HUDEP-2 (cell line): Measurements from ENCODE around the gene FAM171A1.

Experiments
- DNase-seq, 76 experiments: peaks; one replicate each; lab custom pipeline; 2025; ENCODE audit not compliant: unreplicated experiment in 76 of 76; lab: John Stamatoyannopoulos, UW

Gene FAM171A1

DNA sequence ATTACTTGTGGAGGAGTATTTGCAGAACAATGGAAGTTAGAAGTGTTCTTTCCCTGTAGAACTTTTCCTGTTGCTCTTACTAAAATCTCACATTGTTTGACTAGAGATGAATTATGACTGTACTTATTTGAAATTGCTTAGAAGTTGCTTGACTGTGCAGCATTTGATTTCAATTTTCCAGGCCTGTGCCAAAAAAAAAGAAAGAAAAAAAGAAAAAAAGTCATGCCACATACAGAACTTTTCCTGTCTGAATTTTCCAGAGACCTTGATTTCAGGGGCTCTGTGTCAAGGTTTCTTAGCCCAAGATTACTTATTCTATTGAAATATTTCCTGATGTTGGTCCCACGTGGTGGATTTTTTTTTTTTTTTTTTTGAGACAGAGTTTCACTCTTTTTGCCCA is 3.5 kb upstream of the FAM171A1 start:
- no peak for DNase-seq

DNA sequence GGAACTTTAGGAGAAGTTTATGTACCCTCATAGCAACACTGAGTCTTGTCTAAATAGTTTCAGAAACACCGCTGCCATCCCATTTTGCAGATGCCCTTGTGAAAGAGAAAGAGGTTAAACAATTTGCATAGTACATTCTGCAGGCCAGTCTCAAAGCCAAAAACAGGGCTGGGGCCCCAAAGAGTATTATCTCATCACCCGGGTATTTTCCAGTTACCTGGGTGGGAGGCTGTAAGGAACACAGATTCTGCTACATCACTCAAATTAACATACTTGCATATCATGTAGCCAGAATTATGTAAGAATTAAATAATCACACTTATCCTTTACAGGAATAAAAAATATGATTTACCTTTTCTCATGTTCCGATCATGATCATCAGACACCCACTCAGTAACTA is 3.1 kb upstream of the FAM171A1 start:
- DNase-seq = no peak

DNA sequence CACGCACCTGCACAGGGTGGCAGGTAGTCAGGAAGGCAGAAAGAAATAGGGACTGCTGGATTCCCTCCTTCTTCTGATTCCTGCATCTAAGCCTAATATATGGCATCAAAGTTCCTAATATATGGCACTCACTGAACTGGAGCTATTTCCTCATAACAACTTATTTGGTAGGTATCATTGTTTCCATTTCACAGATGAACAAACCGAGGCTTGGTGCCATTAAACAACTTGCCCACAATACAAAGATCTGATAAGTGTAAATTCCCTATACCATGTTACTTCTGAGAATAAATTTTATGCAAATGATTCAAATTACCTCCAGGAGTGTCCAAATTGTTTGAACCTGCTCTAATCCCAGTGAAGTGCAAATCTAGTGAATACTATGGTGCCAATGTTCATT is 2.1 kb upstream of the FAM171A1 start:
- no peak for DNase-seq

DNA sequence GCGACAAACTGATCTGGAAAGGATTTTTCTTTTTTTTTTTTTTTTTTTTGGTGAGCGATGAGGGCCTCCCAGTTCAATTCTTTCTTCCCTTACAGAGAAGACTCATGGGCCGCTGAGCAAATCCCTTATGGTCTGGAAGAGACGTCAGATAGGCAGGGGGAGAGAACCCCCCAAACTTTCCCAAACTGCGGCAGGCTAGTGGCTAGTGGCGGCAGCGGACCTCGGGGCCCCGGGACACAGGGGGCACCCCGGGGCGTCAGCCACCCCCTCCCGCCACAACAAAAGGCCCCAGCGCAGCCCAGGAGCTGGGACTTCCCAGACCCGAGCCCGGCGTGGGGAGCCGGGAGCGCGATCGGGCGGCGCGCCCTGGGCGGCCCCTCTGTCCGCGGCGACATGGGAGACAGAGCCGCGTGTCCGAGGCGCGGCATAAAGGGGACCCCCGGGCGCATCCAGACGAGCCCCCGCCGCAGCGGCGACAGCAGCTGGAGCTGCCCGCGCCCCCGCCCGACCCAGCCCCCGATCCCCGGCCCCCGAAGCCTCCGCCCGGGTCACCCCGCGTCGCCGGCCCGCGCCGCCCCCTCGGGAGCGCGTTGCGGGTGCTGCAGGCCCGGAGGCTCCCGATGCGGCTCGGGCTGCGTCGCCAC is 755 bp downstream of the FAM171A1 start:
- DNase-seq = no peak

DNA sequence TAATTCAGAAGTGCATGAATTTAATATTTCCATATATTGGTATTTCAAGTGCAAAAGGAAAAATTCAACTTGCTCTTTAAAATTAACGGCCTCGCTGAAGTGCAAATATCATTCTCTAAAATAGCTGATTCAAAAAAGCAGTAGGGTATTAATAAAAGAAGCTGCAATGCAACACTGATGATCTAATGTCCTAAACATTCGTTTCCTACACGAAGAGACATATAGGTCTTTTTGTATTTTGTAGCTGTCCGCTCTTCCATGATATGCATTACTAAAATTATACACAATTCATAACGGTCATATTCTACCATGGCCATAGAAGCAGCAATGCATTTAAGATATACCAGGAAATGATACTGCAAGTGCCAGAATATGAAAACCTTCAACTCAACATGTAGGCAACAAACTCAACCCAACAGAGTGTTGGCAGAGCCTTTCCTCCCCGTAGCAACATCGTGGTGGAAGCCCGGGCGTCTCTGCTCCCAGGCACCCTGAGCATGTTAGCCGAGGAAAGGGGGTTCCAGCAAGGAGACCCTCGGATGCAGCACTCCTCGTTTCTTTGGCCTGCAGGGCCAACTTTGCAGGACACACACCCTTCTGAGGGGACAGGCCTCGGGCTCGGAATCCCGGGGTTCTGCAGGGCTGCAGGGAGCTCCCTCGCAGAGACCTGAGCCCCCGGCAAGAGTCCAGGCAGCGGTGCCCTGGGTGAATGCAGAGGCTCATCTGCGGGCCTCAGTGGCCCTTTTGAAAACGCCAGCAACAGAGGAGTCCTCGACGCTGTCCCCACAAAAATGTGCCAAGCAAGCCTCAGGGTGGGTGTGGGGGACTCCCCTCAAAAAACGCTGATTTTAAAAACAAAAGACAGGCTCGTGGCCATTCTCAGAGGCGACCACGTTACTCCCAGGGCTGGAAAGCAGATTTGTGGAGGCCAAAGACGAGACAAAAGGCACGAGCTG is 1.6 kb downstream of the FAM171A1 start:
- no peak for DNase-seq

DNA sequence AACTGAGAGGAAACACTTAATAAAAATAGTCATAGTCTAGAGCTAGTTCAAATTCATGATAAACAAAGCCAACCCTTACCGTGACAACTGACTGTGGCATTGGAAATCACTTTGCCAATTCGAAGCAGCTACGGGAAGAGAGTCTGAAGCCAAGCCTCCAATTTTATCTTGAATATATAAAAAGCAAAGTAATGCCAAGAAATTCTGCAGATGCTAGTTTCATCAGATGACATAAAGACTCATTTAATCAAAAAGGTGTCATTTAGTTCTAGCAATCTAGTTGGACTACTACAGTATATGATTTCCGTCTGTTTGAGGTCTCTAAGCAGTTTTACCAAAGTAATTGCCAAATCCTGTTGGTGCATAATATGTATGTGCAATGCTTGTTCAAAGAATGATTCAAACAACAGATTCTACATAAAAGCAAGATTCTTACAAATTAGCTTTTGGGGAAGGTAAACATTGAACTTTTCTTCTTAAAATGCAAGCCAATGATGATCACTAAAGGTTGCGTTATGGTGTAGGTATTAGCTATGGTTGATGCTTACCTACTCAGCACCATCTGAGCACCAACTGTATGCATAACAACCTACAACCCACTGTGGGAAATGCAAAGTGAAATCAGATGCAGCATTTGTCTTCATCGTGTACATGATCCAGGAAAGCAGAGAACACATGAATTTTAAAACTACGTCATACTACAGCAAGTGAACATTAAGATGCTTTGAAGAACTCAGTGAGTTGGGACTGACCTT is 2.8 kb downstream of the FAM171A1 start:
- no peak for DNase-seq

DNA sequence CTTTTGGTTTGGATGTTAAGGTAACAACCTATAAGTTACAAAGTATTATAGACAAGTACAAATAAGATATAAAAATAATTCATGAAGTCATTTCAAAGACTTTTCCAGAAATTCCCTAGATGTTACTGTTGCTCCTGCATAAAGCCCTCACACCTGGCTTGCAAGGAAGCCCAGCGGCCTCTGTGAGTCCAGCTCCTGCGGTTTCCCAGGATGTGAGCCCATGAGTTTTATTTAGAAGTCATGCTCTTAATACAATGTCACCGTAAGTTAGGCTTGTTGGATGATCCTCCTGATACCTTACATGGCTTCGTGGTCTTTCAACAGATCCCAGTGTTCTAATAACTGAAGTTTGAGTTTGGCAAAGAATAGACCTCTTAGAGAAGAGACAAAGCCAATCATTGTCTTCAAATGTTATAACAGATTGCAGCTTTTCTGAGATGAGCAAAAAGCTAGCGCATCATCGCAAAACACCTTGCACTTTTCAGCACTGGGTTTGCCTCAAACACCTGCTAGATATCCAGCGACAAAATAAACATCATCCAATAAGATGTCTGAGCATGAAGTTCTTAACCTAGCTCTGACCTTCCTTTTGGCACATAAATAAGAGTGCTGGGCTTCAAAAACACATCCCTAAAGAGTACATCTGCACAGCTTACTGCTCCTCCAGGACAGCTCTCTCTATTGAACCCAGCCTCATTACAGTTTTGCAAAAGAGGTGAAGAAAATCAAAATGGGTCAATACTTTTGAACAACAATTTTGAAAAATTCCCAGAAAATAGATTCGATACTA is 3.6 kb downstream of the FAM171A1 start:
- no peak for DNase-seq

DNA sequence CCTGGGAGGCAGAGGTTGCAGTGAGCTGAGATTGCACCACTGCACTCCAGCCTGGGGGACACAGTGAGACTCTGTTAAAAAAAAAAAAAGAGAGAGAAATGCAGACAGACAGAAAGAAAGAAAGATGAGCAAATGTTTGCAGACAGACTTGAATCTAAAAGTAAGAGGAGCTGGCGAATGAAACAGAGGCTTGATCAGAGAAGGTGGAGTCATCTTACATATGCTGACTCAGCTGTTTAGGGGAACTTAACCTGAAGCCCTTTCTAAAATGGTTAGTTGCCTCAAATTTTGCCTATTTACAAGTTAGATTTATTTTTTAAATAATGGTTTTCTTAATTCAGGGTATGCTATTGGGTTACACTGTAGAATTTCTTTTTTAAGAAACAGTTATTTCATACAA is 5.4 kb downstream of the FAM171A1 start:
- DNase-seq = no peak

DNA sequence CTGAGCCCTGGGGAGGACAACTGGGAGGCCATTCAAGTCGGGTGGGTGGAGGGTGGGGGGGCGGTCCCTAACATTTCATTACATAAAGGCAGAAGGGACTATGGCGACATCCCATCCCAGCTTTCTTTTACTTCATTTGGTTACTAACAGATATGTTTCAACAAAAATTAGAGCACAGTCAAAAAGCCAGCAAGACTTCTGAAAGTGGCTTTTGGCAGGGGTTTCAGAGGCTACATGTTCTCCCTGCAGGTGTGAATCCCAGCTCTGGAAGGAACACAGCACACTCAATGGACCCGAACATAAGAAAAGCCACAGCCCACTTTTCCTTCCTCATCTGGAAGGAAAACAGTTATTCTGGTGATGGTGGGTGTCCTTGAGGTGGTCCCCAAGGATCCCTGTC is 7.1 kb downstream of the FAM171A1 start:
- DNase-seq = no peak

DNA sequence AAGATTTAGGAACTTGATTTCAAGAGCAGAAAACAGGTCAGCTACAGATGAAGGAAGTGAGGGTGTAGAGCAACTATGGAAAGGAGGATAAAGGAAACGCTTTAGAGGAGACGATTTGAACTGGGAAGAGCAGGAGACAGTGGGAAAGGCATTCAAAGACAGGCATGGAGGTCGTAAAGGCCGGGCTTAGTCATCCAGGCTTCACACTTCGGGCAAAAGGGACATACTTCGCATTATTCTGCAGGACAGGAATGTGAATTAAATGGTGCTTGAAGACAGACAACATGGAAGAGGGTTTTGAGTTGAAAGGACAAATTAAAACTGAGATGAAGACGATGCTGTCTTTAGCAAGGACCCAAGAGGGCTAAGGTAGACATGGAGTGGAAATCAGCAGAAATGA is 8.1 kb downstream of the FAM171A1 start:
- DNase-seq = no peak

DNA sequence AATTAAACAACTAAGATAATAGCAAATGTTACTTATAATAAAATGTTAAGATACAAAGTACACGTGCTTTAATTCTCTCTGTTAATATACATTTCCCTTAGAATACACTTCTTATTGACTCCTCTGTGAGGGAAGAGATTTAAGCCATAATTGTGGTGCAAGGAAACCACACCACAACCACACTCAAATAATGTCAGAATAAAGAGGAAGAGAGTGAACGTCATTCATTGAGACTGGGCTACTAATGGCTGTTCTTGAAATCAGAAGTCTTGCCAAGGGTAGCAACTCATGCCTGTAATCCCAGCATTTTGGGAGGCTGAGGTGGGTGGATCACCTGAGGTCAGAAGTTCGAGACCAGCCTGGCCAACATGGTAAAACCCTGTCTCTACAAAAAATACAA is 10.0 kb downstream of the FAM171A1 start:
- no peak for DNase-seq

DNA sequence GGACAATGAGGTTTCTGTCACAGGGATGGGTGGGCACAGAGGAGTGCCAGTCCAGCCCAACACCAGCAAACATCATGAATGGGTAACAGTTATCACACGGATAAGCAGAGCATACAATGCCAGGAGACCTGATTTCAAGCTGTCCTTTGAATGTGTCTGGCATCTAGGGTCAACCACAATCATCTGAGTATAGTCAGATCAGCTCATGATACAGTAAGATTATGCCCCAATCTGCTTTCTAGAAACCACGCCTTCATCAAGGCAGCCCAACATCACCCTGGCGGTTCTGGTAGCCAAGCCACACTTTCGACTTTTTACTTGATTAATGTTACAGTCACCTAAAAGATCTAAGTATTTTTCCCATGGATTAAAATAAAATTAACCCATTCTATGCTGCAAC is 10.5 kb downstream of the FAM171A1 start:
- no peak for DNase-seq

DNA sequence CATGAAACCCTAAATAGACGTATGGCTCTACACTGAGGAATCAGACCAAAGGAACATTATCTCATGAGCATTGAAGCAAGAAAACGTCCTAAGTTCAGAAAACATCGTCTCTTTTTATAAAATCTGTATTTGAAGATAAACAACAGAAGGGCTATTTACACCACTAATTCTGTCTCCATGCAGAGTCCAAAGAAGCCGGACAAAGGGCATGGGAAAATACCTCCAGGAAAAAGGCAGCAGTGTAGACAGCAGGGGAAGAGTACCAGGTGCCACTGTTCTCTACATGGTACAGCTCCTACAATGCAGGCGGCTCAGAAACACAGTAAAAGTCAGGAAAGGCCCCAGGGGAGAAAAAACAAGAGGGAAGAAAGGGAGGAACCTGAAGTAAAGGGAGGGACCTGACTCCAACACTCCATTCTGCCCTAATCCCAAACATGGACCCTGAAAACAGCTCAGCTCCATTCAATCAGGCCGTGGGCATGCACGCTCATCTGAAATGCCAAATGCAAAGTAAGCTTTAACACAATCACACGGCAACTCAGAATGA is 17.5 kb downstream of the FAM171A1 start:
- DNase-seq = no peak

DNA sequence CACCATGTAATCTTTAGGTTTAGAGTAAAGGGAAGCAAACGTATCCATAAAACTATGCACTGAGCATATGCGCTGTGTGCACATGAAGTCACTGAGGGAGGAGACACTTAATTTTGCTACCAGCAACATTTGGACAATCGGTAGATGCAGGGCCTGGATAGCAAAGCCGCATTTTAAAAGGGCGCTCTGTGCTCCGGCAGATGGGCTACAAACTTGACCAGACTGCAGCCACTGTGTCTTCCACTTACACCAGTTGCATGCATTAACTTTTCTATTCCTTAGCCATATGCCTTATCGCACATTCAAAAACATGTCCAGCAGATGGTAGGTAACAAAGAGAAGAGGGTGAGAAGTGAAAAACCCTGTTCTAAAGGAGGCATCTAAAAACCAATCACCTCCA is 18.3 kb downstream of the FAM171A1 start:
- DNase-seq = no peak

DNA sequence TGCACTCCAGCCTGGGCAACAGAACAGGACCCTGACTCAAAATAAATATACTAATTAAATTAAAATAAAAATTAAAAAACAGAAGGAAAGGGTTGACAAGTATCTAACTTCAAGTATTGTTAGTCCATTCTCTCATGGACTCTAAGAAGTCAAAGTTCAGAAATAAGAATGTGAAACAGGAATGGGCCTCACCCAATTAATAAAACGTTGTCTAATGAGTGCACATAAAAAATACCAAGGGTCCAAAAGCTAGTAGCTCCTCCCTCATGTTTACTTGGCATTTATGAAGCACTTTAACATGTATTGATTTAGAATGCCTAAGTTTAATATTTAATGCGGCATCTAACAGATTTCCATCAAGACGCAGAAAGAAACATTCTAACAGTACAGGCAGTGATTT is 18.9 kb downstream of the FAM171A1 start:
- DNase-seq = no peak

DNA sequence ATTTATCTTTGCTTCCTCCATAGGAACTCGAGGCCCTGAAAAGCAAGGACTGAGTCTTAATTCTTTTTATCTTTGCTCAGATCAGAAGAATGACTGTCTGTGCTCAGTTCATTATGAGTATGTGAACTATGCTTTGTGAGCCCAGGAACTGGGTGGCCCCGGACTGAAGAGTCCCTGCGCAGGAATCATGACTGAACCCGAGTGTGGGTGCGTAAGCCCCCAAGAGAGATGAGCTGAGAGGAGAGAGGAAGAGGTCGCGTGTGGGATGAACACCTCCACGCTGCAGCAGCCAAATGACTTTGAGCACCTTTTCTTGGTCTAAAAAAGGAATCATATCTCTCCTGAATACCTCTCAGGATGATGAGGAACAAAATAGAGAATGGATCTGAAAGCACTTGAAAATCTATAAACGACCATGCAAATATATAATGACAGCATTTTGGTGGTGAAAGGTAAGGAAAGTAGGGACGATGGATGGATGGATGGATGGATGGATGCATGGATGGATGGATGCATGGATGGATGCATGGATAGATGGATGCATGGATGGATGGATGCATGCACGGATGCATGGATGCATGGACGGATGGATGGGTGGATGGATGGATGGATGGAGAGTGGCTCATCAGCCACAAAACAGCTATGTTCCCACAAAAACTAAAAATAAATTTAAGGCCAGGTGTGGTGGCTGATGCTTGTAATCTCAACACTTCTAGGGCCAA is 19.8 kb downstream of the FAM171A1 start:
- DNase-seq = no peak

DNA sequence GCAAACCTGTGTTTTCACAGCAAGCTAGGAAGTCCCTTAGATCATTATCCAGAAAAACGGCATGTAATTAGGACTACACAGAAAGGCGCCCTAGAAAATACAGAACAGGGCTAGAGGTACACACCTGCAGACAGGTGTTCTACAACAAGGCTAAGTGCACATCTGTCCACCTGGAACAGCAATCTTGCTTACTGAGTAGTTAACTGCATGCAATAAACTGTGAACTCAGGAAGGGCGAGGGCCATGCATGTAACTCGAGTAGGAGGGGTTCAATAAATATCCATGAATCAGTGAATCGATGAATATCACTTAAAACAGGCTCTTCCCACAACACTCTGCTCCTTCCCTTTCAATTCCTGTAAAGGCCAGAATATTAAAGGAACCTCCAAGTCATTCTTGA is 22.0 kb downstream of the FAM171A1 start:
- DNase-seq = no peak

DNA sequence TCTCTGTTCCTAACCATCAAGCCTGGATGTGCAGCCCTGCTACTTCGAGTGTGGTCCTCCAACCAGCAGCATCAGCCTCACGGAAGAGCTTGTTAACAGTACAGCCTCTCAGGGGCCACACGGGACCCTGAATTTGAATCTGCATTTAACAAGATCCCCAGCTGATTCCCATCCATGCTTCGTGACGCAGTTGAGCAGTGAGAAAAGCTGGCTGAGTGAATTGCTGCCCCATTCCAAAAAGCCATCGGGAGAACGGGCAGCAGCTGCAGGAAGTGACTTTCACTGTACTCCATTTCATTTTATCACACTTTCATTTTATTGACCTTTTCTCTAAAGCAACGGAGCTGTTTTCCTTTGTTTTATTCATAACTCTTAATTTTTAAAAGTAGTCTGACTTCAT is 22.5 kb downstream of the FAM171A1 start:
- DNase-seq = no peak

DNA sequence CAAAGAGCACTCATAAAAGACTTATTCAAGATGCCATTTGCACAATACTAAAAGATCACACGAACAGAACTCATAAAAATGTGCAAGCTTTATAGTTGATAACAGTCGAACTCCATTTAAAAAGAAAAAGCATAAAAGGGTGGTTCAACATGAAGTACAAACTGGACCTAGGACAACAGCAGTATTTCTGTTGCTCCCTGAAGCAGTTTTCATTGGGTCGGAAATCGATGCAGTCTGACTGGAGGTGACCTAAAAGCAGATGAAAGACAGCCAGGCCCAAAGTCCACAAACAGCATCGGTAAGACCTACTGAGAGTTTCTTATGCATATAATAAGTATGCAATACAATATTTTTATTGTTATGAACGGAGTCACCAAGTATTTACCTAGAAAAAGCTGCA is 23.9 kb downstream of the FAM171A1 start:
- no peak for DNase-seq
